GM11168 (cell line): ENCODE results near the gene SMC2.

Source experiments
- in situ Hi-C: fragments of 300-500 bp; cut with MboI; formaldehyde crosslinking; loops from one replicate; pipeline ENCODE4 v1.12.0; 2022; ENCODE audit warnings: low sequenced_read_pairs; ENCODE audit not compliant: unreplicated experiment

The SMC2 gene

GRCh38 chr9:104093647-104094533 is at the start of gene SMC2:
TSS of gene SMC2 (plus strand) at chr9:104094309. CDS start at chr9:104095385, 1,076 bp downstream.
- in situ Hi-C loops = no loop called here

- in situ Hi-C loops = no loop called here
Measured at GRCh38 chr9:104068546-104068945, 25.6 kb upstream of the SMC2 start.

- in situ Hi-C loops = no loop called here
Measured at GRCh38 chr9:104069288-104069687, 24.8 kb upstream of the SMC2 start.

GRCh38 chr9:104071589-104071988 is 22.5 kb upstream of the SMC2 start:
- in situ Hi-C loops = no loop called here

GRCh38 chr9:104073098-104073769 is 20.9 kb upstream of the SMC2 start:
- in situ Hi-C loops = no loop called here

- in situ Hi-C loops = no loop called here
Measured at GRCh38 chr9:104073770-104074133, 20.4 kb upstream of the SMC2 start.

- in situ Hi-C loops = no loop called here
Measured at GRCh38 chr9:104074876-104075275, 19.2 kb upstream of the SMC2 start.

GRCh38 chr9:104075801-104076753 is 18.0 kb upstream of the SMC2 start:
- in situ Hi-C loops = no loop called here

- in situ Hi-C loops = no loop called here
Measured at GRCh38 chr9:104078596-104078995, 15.5 kb upstream of the SMC2 start.

- in situ Hi-C loops = no loop called here
Measured at GRCh38 chr9:104080983-104081382, 13.1 kb upstream of the SMC2 start.

- in situ Hi-C loops = no loop called here
Measured at GRCh38 chr9:104082168-104082567, 11.9 kb upstream of the SMC2 start.

GRCh38 chr9:104085525-104085924 is 8.6 kb upstream of the SMC2 start:
- in situ Hi-C loops = no loop called here

- in situ Hi-C loops = no loop called here
Measured at GRCh38 chr9:104087894-104088293, 6.2 kb upstream of the SMC2 start.

- in situ Hi-C loops = no loop called here
Measured at GRCh38 chr9:104088416-104088815, 5.7 kb upstream of the SMC2 start.

GRCh38 chr9:104090578-104090977 is 3.5 kb upstream of the SMC2 start:
- in situ Hi-C loops = no loop called here

GRCh38 chr9:104091116-104091515 is 3.0 kb upstream of the SMC2 start:
- in situ Hi-C loops = no loop called here

GRCh38 chr9:104091708-104092107 is 2.4 kb upstream of the SMC2 start:
- in situ Hi-C loops = no loop called here

- in situ Hi-C loops = no loop called here
Measured at GRCh38 chr9:104092192-104092591, 1.9 kb upstream of the SMC2 start.

GRCh38 chr9:104092875-104093600 is 1.1 kb upstream of the SMC2 start:
- in situ Hi-C loops = no loop called here

- in situ Hi-C loops = no loop called here
Measured at GRCh38 chr9:104094534-104095015, 466 bp downstream of the SMC2 start.
